ENCODE measurements around the gene SSTR4.

The SSTR4 gene

DNA sequence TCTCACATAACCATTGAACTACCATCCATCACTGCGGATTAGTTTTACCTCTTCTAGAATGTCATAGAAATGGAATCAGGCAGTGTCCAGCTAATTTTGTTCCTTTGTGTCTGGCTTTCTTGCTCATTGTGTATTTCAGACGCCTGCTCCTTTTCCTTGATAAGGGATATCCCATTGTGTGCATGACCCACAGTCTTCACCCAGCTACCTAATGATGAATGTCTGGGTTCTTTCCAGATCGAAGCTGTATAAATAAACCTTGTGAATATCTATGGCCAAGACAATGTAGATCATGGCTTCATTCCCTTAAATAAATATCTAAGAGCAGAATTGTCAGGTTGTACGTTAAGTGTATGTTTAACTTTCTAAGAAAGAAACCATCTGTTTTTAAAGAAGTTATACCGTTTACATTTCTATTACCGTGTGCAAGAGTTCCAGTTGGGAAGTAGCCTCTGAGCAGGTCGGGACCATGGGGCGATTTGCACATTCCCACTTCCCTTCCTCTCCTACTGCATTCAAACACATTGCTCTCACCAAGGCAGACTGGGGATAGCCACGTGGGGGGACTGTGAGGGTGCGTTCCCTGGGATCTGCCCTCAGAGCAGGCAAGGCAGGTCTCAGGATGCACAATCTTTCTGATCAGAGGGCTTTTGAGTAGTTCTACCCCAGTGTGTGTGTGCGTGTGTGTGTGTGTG lies 37.9 kb downstream of the SSTR4 start:
- Histone ChIP-seq H3K27ac (ENCODE audit: low read depth, low read length) (no peak overlapping the region), H3K4me3 (ENCODE audit: insufficient read depth, low read length, poor library complexity, severe bottlenecking) (no peak overlapping the region), H2AFZ (ENCODE audit: low read depth, low read length, severe bottlenecking) (no peak overlapping the region), H3K9ac (ENCODE audit: low read length) (no peak overlapping the region), H3K9me2 (replicated peaks; ENCODE audit: insufficient read depth, low read length) (no peaks in the 10 kb centered on the region), H3F3A (ENCODE audit: insufficient read depth) (no peaks in the 10 kb centered on the region), H4K20me1 (ENCODE audit: low read depth, low read length) (no peaks in the 10 kb centered on the region), H3K79me2 (ENCODE audit: insufficient read depth, low read length) (no peaks in the 10 kb centered on the region), H3K4me2 (ENCODE audit: low read depth, low read length, poor library complexity, severe bottlenecking) (no peak overlapping the region), H3K9me3 (ENCODE audit: insufficient read depth, low read length) (no peaks in the 10 kb centered on the region), H3K27me3 (ENCODE audit: low read length) (no peaks in the 10 kb centered on the region), H3K36me3 (ENCODE audit: low read length) (no peaks in the 10 kb centered on the region)
- TF ChIP-seq EZH2phosphoT487 (conservative IDR thresholded peaks at IDR 0.05; ENCODE audit: low read length): no peak
- TF ChIP-seq, protein P1, sequence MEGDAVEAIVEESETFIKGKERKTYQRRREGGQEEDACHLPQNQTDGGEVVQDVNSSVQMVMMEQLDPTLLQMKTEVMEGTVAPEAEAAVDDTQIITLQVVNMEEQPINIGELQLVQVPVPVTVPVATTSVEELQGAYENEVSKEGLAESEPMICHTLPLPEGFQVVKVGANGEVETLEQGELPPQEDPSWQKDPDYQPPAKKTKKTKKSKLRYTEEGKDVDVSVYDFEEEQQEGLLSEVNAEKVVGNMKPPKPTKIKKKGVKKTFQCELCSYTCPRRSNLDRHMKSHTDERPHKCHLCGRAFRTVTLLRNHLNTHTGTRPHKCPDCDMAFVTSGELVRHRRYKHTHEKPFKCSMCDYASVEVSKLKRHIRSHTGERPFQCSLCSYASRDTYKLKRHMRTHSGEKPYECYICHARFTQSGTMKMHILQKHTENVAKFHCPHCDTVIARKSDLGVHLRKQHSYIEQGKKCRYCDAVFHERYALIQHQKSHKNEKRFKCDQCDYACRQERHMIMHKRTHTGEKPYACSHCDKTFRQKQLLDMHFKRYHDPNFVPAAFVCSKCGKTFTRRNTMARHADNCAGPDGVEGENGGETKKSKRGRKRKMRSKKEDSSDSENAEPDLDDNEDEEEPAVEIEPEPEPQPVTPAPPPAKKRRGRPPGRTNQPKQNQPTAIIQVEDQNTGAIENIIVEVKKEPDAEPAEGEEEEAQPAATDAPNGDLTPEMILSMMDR (IDR thresholded peaks at IDR 0.05; ENCODE audit: insufficient read depth, low read length, poor library complexity, severe bottlenecking): no peak

DNA sequence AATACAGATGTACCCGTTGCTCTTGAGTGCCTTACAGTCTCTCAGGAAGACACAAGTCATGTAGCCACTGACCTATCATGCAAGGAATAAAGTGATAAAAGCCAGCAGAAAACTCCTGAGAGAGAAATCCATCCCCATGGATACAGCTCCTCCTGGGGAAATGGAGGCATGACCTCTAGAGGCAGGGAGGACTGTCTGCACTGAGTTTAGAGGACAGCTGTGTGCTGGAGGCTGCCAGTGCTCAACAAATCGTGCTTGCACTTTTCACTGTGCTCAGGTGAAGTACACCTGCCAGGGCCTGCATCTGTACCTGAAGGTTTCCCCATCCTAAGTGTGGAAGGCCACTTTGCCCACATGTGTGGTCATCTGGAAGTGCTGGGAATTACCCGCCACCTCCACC lies 38.9 kb downstream of the SSTR4 start:
- Histone ChIP-seq H3K79me2 (ENCODE audit: insufficient read depth, low read length) (no peaks in the 10 kb centered on the region), H3K36me3 (ENCODE audit: low read length) (no peaks in the 10 kb centered on the region), H3K27me3 (ENCODE audit: low read length) (no peaks in the 10 kb centered on the region), H3K9me2 (replicated peaks; ENCODE audit: insufficient read depth, low read length) (no peaks in the 10 kb centered on the region), H3K27ac (ENCODE audit: low read depth, low read length) (no peak overlapping the region), H3K9me3 (ENCODE audit: insufficient read depth, low read length) (no peaks in the 10 kb centered on the region), H3K4me2 (ENCODE audit: low read depth, low read length, poor library complexity, severe bottlenecking) (no peak overlapping the region), H2AFZ (ENCODE audit: low read depth, low read length, severe bottlenecking) (no peak overlapping the region), H3K4me3 (ENCODE audit: insufficient read depth, low read length, poor library complexity, severe bottlenecking) (no peak overlapping the region), H4K20me1 (ENCODE audit: low read depth, low read length) (no peaks in the 10 kb centered on the region), H3F3A (ENCODE audit: insufficient read depth) (no peaks in the 10 kb centered on the region), H3K9ac (ENCODE audit: low read length) (no peak overlapping the region)
- no peak for TF ChIP-seq EZH2phosphoT487 (conservative IDR thresholded peaks at IDR 0.05; ENCODE audit: low read length)
- TF ChIP-seq, protein P1 (IDR thresholded peaks at IDR 0.05; ENCODE audit: insufficient read depth, low read length, poor library complexity, severe bottlenecking): no peak

- H3K27me3 ChIP-seq (ENCODE audit: low read length): no peaks in the 10 kb centered on the region
- TF ChIP-seq, protein P1 (IDR thresholded peaks at IDR 0.05; ENCODE audit: insufficient read depth, low read length, poor library complexity, severe bottlenecking): no peak
- no peaks in the 10 kb centered on the region for H3K9me3 ChIP-seq (ENCODE audit: insufficient read depth, low read length)
- no peaks in the 10 kb centered on the region for H4K20me1 ChIP-seq (ENCODE audit: low read depth, low read length)
- no peak overlapping the region for H3K9ac ChIP-seq (ENCODE audit: low read length)
- H3K27ac ChIP-seq (ENCODE audit: low read depth, low read length): no peak overlapping the region
- H3K79me2 ChIP-seq (ENCODE audit: insufficient read depth, low read length): no peaks in the 10 kb centered on the region
- H3K36me3 ChIP-seq (ENCODE audit: low read length): no peaks in the 10 kb centered on the region
- no peaks in the 10 kb centered on the region for H3K9me2 ChIP-seq (replicated peaks; ENCODE audit: insufficient read depth, low read length)
- no peaks in the 10 kb centered on the region for H3F3A ChIP-seq (ENCODE audit: insufficient read depth)
- H3K4me2 ChIP-seq (ENCODE audit: low read depth, low read length, poor library complexity, severe bottlenecking): no peak overlapping the region
- no peak overlapping the region for H2AFZ ChIP-seq (ENCODE audit: low read depth, low read length, severe bottlenecking)
- no peak overlapping the region for H3K4me3 ChIP-seq (ENCODE audit: insufficient read depth, low read length, poor library complexity, severe bottlenecking)
These were observed 42.2 kb downstream of the SSTR4 start for GRCh38 chr20:23077277-23077676.

Data from SU-DHL-6 (cell line).